Measurements from ENCODE around the gene QRICH1.

DNA sequence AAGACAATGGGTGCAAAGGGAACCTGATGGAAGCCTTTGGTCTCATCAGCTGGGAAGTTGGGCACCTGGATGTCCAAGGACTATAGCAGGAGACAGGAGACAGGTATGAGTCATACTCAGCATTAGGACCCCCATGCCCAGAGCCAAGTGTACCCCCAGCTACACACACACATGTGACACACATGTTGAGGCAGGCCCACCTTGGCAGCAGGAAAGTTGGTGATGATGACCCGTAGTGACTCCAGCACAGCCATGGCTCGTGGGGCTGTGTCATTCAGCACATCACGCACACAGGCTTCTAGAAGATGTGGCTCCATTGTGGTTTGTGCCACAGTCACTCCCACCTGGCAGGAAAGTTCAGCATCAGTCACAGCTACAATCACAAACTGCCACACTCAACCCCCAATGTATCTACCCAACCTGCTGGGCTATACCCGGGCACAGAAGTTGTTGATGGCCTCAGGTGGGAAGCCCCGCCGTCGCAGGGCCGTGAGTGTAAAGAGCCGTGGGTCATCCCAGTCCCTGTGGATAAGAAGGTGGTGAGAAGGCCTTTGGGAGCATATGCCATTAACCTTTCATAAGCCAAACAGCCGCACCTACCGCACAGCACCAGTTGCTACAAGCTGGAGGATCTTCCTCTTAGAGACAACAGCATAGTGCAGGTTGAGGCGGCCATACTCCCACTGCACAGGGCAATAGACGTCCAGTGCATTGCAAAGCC lies 5.2 kb upstream of the QRICH1 start:
- TF ChIP-seq CTCF (IDR thresholded peaks at IDR 0.05), result no peak
- no peak for TF ChIP-seq POLR2A (IDR thresholded peaks at IDR 0.05)
